HG02623 (cell line): ENCODE measurements around the gene WDR81.
"Not testable (repeated sequence)": the region's sequence is repeated elsewhere in the genome, so short reads cannot be mapped to it uniquely, and the experiment has no call there.

Experiments
- ATAC-seq: cut with Tn5 transposase; IDR thresholded peaks from one replicate; pipeline ENCODE4 v1.9.1; 2021; ENCODE audit warnings: moderate library complexity; ENCODE audit not compliant: unreplicated experiment

Gene WDR81

GRCh38 chr17:1730326-1731193 lies 6.1 kb downstream of the WDR81 start:
- ATAC-seq: no peak

DNA sequence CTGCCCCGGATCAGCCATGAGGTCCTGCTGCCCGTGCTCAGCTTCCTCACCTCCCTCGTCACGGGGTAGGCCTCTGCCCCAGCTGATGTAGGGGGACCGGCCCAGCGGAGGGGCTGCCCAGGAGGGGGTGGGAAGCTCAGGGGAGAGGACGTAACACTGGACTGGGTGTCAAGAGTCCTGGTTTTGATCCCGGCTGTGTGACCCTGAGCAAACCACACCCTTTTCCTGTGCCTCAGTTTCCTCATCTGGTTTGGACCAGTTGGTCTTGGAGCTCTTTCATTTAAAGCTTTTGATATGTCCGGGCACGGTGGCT lies 6.6 kb downstream of the WDR81 start:
- ATAC-seq: no peak

DNA sequence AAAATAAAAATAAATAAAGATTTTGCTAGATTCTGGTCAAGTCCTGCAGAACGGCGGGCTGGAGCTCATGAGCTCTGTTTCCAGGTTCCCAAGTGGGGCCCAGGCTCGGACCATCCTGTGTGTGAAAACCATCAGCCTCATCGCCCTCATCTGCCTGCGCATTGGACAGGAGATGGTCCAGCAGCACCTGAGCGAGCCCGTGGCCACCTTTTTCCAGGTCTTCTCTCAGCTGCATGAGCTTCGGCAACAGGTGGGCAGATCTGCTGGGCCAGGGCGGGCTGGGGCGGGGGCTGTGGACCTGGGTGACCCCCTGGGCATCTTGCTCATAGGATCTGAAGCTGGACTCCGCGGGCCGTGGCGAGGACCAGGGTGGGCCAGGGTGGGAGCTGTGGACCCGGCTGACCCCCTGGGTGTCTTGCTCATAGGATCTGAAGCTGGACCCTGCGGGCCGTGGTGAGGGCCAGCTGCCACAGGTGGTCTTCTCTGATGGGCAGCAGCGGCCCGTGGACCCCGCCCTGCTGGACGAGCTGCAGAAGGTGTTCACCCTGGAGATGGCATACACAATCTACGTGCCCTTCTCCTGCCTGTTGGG lies 7.8 kb downstream of the WDR81 start:
- no peak for ATAC-seq

DNA sequence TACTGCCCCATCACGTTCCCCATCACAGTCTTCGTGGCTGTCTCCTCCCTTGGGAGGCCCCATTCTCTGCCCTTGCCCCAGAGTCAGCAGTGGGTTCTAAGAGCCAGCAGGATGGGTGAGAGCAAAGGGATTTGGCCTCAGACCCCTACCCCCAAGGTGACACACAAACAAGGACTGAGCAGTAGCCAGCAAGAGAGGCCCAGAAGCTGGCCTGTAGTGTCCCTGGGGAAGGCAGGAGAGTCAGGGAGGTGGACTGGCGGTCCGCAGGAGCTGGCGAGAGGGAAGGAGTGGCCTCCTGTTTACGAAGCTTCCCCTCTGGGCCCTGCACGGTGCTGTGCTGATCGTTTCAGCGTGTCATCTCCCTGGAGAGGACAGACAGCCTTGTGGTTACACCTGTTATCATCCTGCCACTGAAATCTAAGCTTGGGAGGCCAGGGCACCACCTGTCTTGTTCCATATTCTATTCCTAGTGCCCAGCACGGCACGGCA lies 8.4 kb downstream of the WDR81 start:
- ATAC-seq: no peak

GRCh38 chr17:1733759-1734158 lies 9.3 kb downstream of the WDR81 start:
- ATAC-seq: no peak

- ATAC-seq: no peak
Observed at GRCh38 chr17:1735418-1735817, 10.9 kb downstream of the WDR81 start.

DNA sequence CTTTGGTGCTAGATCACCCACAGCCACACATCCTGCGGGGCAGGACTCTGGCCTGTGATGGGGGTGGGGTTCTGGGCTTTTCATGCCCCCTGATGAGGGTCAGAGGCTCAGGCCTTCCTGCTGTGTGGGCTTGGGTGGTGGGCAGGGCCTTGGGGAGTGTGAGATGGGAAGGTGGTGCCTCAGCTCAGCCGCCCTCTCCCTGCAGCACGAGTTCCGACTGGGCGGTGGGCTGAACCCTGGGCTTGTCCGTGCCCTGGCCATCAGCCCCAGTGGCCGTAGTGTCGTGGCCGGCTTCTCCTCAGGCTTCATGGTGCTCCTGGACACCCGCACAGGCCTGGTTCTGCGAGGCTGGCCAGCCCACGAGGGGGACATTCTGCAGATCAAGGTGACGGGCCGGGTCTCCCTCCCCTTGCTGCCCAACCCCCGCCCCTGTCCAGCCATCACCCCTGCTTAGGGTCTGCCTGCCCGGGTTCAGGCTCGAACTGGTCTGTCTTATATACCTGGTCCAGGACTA lies 11.4 kb downstream of the WDR81 start:
- ATAC-seq: no peak

GRCh38 chr17:1736348-1737281 lies 12.1 kb downstream of the WDR81 start:
- no peak for ATAC-seq

- ATAC-seq: no peak
Observed at GRCh38 chr17:1737531-1738291, 13.2 kb downstream of the WDR81 start.

- ATAC-seq: not testable (repeated sequence)
Observed at GRCh38 chr17:1741899-1742298, 17.4 kb downstream of the WDR81 start.

GRCh38 chr17:1742371-1743087 lies 18.0 kb downstream of the WDR81 start, which contains the start of gene SERPINF2:
TSS of gene SERPINF2 (plus strand) at chr17:1742871. CDS start at chr17:1744996, 2,125 bp downstream.
- ATAC-seq: no peak

- ATAC-seq: no peak
Observed at GRCh38 chr17:1743088-1743439, 18.6 kb downstream of the WDR81 start.

GRCh38 chr17:1744551-1745512 lies 20.3 kb downstream of the WDR81 start:
- no peak for ATAC-seq

GRCh38 chr17:1745513-1746020 lies 21.1 kb downstream of the WDR81 start:
- ATAC-seq: no peak

GRCh38 chr17:1746975-1747543 lies 22.6 kb downstream of the WDR81 start:
- no peak for ATAC-seq

- ATAC-seq: no peak
Observed at GRCh38 chr17:1750628-1751027, 26.1 kb downstream of the WDR81 start.

- no peak for ATAC-seq
Observed at GRCh38 chr17:1752425-1753262, 28.1 kb downstream of the WDR81 start.
